Mucosa of rectum (tissue), 2 donors: ENCODE measurements around the gene TSFM.

Experiments
- H3K27ac ChIP-seq, 2 donors: one replicate each; pipeline ENCODE4 v1.7.0; 2013; ENCODE audit warnings: inconsistent platforms in 2 of 2, low read depth in 2 of 2, low read length in 2 of 2
- H3K27me3 ChIP-seq, 2 donors: one replicate each; pipeline ENCODE4 v1.7.0; 2013; ENCODE audit warnings: low read length in 2 of 2; ENCODE audit not compliant: control insufficient read depth in 2 of 2, insufficient read depth in 2 of 2
- H3K36me3 ChIP-seq, 2 donors: one replicate each; pipeline ENCODE4 v1.7.0; 2013; ENCODE audit warnings: low read length in 2 of 2; ENCODE audit not compliant: control insufficient read depth in 2 of 2, insufficient read depth in 2 of 2
- H3K4me1 ChIP-seq, 2 donors: one replicate each; pipeline ENCODE4 v1.7.0; 2013; ENCODE audit warnings: low read length in 2 of 2, mild to moderate bottlenecking in 1 of 2; ENCODE audit not compliant: control insufficient read depth in 2 of 2, insufficient read depth in 2 of 2
- H3K4me3 ChIP-seq, 2 donors: one replicate each; pipeline ENCODE4 v1.7.0; 2013; ENCODE audit warnings: low read length in 2 of 2
- H3K9ac ChIP-seq, 2 donors: one replicate each; pipeline ENCODE4 v1.7.0; 2013; ENCODE audit warnings: low read length in 2 of 2, low read depth in 1 of 2, mild to moderate bottlenecking in 1 of 2
- H3K9me3 ChIP-seq, 2 donors: one replicate each; pipeline ENCODE4 v1.7.0; 2013; ENCODE audit warnings: low read length in 2 of 2; ENCODE audit not compliant: control insufficient read depth in 2 of 2
- donor health status: healthy.
- donor health status: Normal muscosa, but diverticular disease.

TSFM gene

GRCh38 chr12:57755454-57756372 lies 26.9 kb upstream of the TSFM start:
- H3K27me3 ChIP-seq = no peaks in the 10 kb centered on the region
- H3K27ac ChIP-seq = peak overlapping the region; percentile 32 to 72
- H3K9ac ChIP-seq = peak overlapping the region; percentile 63 to 78
- H3K4me3 ChIP-seq = peak overlapping the region; percentile 60 to 76
- H3K4me1 ChIP-seq = peaks cover 40 to 42% of the 10 kb centered on the region in 2 donors
- H3K36me3 ChIP-seq = peaks cover 7 to 16% of the 10 kb centered on the region in 2 donors
- H3K9me3 ChIP-seq = no peaks in the 10 kb centered on the region

DNA sequence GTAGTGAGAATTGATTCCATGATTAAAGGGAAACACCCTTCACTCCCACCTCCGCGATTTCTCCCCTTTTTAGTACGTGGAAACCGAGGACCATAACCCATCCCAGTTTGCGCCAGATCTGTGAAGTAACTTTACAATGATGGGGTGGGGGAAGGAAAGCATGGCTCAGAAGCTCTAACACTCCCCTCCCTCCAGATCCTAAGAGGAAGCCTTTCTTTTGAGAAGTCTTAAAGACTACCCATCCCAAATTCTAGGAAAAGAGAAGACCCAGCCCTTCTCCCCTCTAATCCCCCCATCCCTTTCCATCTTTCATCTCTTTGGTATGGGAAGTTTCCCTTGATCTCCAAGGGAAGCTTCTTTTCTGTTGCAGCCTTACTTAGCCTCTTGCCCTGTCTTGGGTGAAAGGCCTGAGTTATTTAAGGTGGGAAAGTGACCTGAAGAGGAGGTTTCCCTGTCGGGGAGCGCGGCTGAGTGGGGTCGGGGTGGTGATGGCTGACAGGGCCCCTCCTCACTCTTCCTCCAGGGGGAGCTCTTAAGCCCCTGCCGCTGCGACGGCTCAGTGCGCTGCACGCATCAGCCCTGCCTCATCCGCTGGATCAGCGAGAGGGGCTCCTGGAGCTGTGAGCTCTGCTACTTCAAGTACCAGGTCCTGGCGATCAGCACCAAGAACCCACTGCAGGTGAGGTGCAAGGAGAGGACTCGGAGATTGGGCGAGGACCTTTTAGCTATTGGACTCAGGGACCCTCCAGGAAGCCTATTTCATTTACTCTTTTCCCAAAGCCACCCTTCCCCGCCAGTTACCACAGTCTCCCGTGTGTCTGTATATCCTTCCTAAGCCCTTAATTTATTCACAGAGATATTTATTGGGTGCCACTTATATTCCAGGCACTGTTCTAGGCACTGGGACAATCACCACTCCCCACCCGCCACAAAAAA lies 25.9 kb upstream of the TSFM start:
- peaks cover 7 to 16% of the 10 kb centered on the region in 2 donors for H3K36me3 ChIP-seq
- no peaks in the 10 kb centered on the region for H3K9me3 ChIP-seq
- H3K4me1 ChIP-seq = peaks cover 32 to 34% of the 10 kb centered on the region in 2 donors
- H3K27ac ChIP-seq = no peak overlapping the region
- H3K27me3 ChIP-seq = no peaks in the 10 kb centered on the region
- H3K9ac ChIP-seq = peak overlapping the region in 1 of 2 donors; percentile 63
- H3K4me3 ChIP-seq = peak overlapping the region; percentile 60 to 76

DNA sequence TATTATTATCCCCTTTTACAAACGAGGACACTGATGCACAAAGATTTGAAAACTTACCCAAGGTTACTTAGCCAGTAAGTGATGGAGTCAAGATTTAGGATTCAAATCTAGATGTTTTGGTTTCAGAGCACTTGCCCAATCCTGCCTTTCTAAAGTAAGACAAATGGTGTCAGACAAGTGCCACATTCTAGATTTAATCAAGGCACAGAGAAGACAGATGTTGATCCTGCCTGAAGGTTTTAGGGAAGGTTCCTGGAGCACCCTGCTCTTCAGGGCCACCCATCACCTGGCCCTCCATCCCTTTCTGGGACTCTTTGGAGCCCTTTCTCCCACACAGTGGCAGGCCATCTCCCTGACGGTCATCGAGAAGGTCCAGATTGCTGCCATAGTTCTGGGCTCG lies 24.8 kb upstream of the TSFM start:
- no peak overlapping the region for H3K27ac ChIP-seq
- H3K27me3 ChIP-seq = no peaks in the 10 kb centered on the region
- peaks cover 7 to 16% of the 10 kb centered on the region in 2 donors for H3K36me3 ChIP-seq
- no peak overlapping the region for H3K4me3 ChIP-seq
- peaks cover 26 to 28% of the 10 kb centered on the region in 2 donors for H3K4me1 ChIP-seq
- no peaks in the 10 kb centered on the region for H3K9me3 ChIP-seq
- H3K9ac ChIP-seq = no peak overlapping the region

DNA sequence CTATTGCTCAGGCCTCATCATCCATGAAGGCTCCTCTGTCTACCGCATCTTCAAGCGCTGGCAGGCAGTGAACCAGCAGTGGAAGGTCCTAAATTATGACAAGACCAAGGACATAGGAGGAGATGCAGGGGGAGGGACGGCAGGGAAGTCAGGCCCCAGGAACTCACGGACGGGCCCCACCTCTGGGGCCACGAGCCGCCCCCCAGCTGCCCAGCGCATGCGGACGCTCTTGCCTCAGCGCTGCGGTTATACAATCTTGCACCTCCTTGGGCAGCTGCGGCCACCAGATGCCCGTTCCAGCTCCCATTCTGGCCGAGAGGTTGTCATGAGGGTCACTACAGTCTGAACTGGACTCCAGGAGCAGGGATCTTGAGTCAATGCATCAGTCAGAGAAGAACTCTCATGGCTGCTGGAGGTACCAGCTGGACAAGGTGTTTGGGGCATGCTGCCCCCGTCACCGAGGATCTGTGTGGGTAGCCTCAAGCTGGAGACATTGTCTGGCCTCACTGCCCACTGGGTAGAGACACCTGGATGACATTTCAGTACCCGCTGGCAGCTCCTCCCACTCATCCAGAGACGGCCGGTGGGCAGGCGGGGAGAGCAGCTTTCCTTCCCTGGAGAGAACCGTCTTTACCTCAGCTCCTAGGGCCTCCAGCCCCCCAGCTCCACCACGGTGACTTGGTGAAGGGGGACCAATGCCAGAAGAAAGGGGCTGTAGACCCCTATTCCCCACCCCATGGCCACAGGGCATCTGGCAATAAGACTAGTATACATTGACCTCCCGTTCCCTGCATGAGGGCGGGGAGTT lies 23.8 kb upstream of the TSFM start:
- Histone ChIP-seq H3K9me3 (no peaks in the 10 kb centered on the region), H3K4me3 (no peak overlapping the region), H3K27ac (no peak overlapping the region), H3K36me3 (peaks cover 7 to 16% of the 10 kb centered on the region in 2 donors), H3K27me3 (peaks cover 0 to 4% of the 10 kb centered on the region in 2 donors), H3K9ac (no peak overlapping the region), H3K4me1 (peaks cover 19 to 22% of the 10 kb centered on the region in 2 donors)

GRCh38 chr12:57759360-57759980 lies 23.1 kb upstream of the TSFM start:
- no peaks in the 10 kb centered on the region for H3K9me3 ChIP-seq
- peaks cover 12 to 18% of the 10 kb centered on the region in 2 donors for H3K4me1 ChIP-seq
- H3K27ac ChIP-seq = no peak overlapping the region
- H3K27me3 ChIP-seq = peaks cover 5 to 10% of the 10 kb centered on the region in 2 donors
- H3K4me3 ChIP-seq = no peak overlapping the region
- peaks cover 7 to 16% of the 10 kb centered on the region in 2 donors for H3K36me3 ChIP-seq
- no peak overlapping the region for H3K9ac ChIP-seq

DNA sequence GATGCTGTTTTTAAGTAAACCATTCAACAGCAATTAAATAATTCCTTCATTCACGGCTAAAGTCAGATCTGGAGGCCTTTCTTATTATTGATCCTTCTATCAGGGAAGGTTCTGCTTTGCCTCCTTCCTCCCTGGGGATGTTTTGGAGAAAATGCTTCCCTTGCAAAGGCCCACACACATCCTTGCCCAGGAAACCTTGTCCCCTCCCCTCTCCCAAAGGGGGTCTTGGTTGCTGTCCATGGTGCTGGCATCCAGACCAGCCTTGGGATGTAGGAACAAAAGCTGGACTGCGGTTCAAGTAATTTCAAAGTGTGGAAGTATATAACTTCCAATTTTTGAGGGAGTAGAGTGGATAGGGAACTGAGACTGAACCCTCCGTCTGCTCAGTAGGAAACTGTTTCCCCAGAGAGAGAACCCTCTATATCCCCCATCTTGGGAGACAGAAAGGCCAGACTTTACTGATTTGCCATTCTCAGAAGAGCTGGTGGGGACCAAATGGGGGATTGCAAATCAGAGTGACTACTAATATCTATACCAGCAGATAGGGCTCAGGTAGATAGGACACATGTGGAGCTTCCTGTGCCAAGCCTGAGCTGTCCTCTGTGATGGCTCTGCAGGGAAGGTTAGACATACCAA lies 22.1 kb upstream of the TSFM start:
- Histone ChIP-seq H3K36me3 (peaks cover 7 to 16% of the 10 kb centered on the region in 2 donors), H3K4me1 (peaks cover 13 to 25% of the 10 kb centered on the region in 2 donors), H3K9me3 (no peaks in the 10 kb centered on the region), H3K27me3 (peaks cover 13 to 15% of the 10 kb centered on the region in 2 donors), H3K27ac (no peak overlapping the region), H3K9ac (no peak overlapping the region), H3K4me3 (no peak overlapping the region)

- no peaks in the 10 kb centered on the region for H3K9me3 ChIP-seq
- H3K4me1 ChIP-seq = peaks cover 16 to 29% of the 10 kb centered on the region in 2 donors
- H3K9ac ChIP-seq = no peak overlapping the region
- no peak overlapping the region for H3K4me3 ChIP-seq
- peaks cover 7 to 16% of the 10 kb centered on the region in 2 donors for H3K36me3 ChIP-seq
- peaks cover 23 to 24% of the 10 kb centered on the region in 2 donors for H3K27me3 ChIP-seq
- no peak overlapping the region for H3K27ac ChIP-seq
Measured at GRCh38 chr12:57761391-57761998, 21.1 kb upstream of the TSFM start.

GRCh38 chr12:57762463-57762862 lies 20.1 kb upstream of the TSFM start:
- H3K27ac ChIP-seq = no peak overlapping the region
- no peaks in the 10 kb centered on the region for H3K9me3 ChIP-seq
- H3K27me3 ChIP-seq = peaks cover 32% of the 10 kb centered on the region in 2 donors
- H3K9ac ChIP-seq = no peak overlapping the region
- peaks cover 20 to 31% of the 10 kb centered on the region in 2 donors for H3K4me1 ChIP-seq
- H3K4me3 ChIP-seq = no peak overlapping the region
- H3K36me3 ChIP-seq = peaks cover 7 to 16% of the 10 kb centered on the region in 2 donors
